Effector CD8-positive, alpha-beta T cell (primary cell): ENCODE measurements around the gene MRPS15.
"Not testable (repeated sequence)": the region's sequence is repeated elsewhere in the genome, so short reads cannot be mapped to it uniquely, and the experiment has no call there.

Experiments used
- DNase-seq: peaks from one replicate; lab custom pipeline; 2025; lab: John Stamatoyannopoulos, UW
- total RNA-seq, 4 experiments: gene quantifications; one replicate each; lab custom pipeline; 2026; lab: John Stamatoyannopoulos, UW

Gene MRPS15
- total RNA-seq, result 26.1 to 63.8 (median 38.6) reads per million in 4 experiments

GRCh38 chr1:36463803-36464604 is at the start of gene MRPS15:
MRPS15 (minus strand) TSS chr1:36464384; CDS start chr1:36464275, 109 bp downstream.
- DNase-seq, result peak; percentile 85

GRCh38 chr1:36512842-36513241 is 48.7 kb upstream of the MRPS15 start:
- DNase-seq, result no peak

GRCh38 chr1:36511804-36512798 is 47.9 kb upstream of the MRPS15 start:
- no peak for DNase-seq

- DNase-seq, result not testable (repeated sequence)
These were observed 47.0 kb upstream of the MRPS15 start for GRCh38 chr1:36511220-36511619.

GRCh38 chr1:36510418-36510817 is 46.2 kb upstream of the MRPS15 start:
- no peak for DNase-seq

- DNase-seq, result no peak
These were observed 44.1 kb upstream of the MRPS15 start for GRCh38 chr1:36508257-36508656.

- no peak for DNase-seq
These were observed 42.2 kb upstream of the MRPS15 start for GRCh38 chr1:36506276-36506920.

- no peak for DNase-seq
These were observed 39.5 kb upstream of the MRPS15 start for GRCh38 chr1:36503733-36504132.

- DNase-seq, result no peak
These were observed 39.0 kb upstream of the MRPS15 start for GRCh38 chr1:36503159-36503558.

- DNase-seq, result no peak
These were observed 38.4 kb upstream of the MRPS15 start for GRCh38 chr1:36502616-36503015.

GRCh38 chr1:36501911-36502310 is 37.7 kb upstream of the MRPS15 start:
- not testable (repeated sequence) for DNase-seq

GRCh38 chr1:36497207-36497606 is 33.0 kb upstream of the MRPS15 start:
- DNase-seq, result no peak

GRCh38 chr1:36494971-36495370 is 30.8 kb upstream of the MRPS15 start:
- DNase-seq, result no peak

- no peak for DNase-seq
These were observed 29.3 kb upstream of the MRPS15 start for GRCh38 chr1:36493524-36493923.

GRCh38 chr1:36492491-36492890 is 28.3 kb upstream of the MRPS15 start:
- DNase-seq, result no peak

GRCh38 chr1:36489258-36490051 is 25.3 kb upstream of the MRPS15 start:
- DNase-seq, result not testable (repeated sequence)

- DNase-seq, result no peak
These were observed 23.7 kb upstream of the MRPS15 start for GRCh38 chr1:36487906-36488305.

- not testable (repeated sequence) for DNase-seq
These were observed 23.1 kb upstream of the MRPS15 start for GRCh38 chr1:36487336-36487725.

GRCh38 chr1:36486439-36487335 is 22.5 kb upstream of the MRPS15 start:
- no peak for DNase-seq

GRCh38 chr1:36486093-36486438 is 21.9 kb upstream of the MRPS15 start:
- DNase-seq, result no peak
